Measurements from ENCODE around the gene ACER3.

- TF ChIP-seq CTCF (IDR thresholded peaks at IDR 0.05), result no peak
- TF ChIP-seq POLR2A (IDR thresholded peaks at IDR 0.05), result no peak
- no peak for TF ChIP-seq EP300 (IDR thresholded peaks at IDR 0.05)
- TF ChIP-seq POLR2AphosphoS5 (IDR thresholded peaks at IDR 0.05), result no peak
Measured at GRCh38 chr11:76974179-76974891, 113.6 kb downstream of the ACER3 start.

All from gastroesophageal sphincter (tissue), 3 donors.